NCI-H2227 treated with DMSO at 0.1 percent for 48 hours (cell line): ENCODE data around the gene CACNA1A.
"Not testable (repeated sequence)": the region's sequence is repeated elsewhere in the genome, so short reads cannot be mapped to it uniquely, and the experiment has no call there.

ENCODE experiments used
- DNase-seq: peaks from one replicate; lab custom pipeline; 2025; lab: John Stamatoyannopoulos, UW

The CACNA1A gene

GRCh38 chr19:13198634-13199033, 307.6 kb downstream of the CACNA1A start:
- DNase-seq = no peak

GRCh38 chr19:13195678-13196077, 310.6 kb downstream of the CACNA1A start:
- no peak for DNase-seq

- DNase-seq = no peak
Measured at GRCh38 chr19:13190781-13191540, 315.3 kb downstream of the CACNA1A start.

GRCh38 chr19:13189600-13189999, 316.7 kb downstream of the CACNA1A start:
- no peak for DNase-seq

- DNase-seq = no peak
Measured at GRCh38 chr19:13187419-13187818, 318.9 kb downstream of the CACNA1A start.

- not testable (repeated sequence) for DNase-seq
Measured at GRCh38 chr19:13186688-13187087, 319.6 kb downstream of the CACNA1A start.

GRCh38 chr19:13185763-13186657, 320.3 kb downstream of the CACNA1A start:
- DNase-seq = not testable (repeated sequence)

- not testable (repeated sequence) for DNase-seq
Measured at GRCh38 chr19:13184926-13185325, 321.4 kb downstream of the CACNA1A start.

- no peak for DNase-seq
Measured at GRCh38 chr19:13181747-13182388, 324.4 kb downstream of the CACNA1A start.

- DNase-seq = not testable (repeated sequence)
Measured at GRCh38 chr19:13178291-13178690, 328.0 kb downstream of the CACNA1A start.

GRCh38 chr19:13177584-13177983, 328.7 kb downstream of the CACNA1A start:
- not testable (repeated sequence) for DNase-seq

GRCh38 chr19:13176345-13176744, 329.9 kb downstream of the CACNA1A start:
- no peak for DNase-seq

GRCh38 chr19:13173139-13173737, 333.0 kb downstream of the CACNA1A start:
- no peak for DNase-seq

- no peak for DNase-seq
Measured at GRCh38 chr19:13172346-13173138, 333.7 kb downstream of the CACNA1A start.

GRCh38 chr19:13171146-13171545, 335.1 kb downstream of the CACNA1A start:
- no peak for DNase-seq

GRCh38 chr19:13169769-13170168, 336.5 kb downstream of the CACNA1A start:
- no peak for DNase-seq

- DNase-seq = not testable (repeated sequence)
Measured at GRCh38 chr19:13166151-13166550, 340.1 kb downstream of the CACNA1A start.

- no peak for DNase-seq
Measured at GRCh38 chr19:13165162-13165997, 340.9 kb downstream of the CACNA1A start.

- peak; percentile 15 for DNase-seq
Measured at GRCh38 chr19:13164343-13165161, 341.7 kb downstream of the CACNA1A start.
